Measurements from ENCODE around the gene ITGB3. TPM values are rescaled to one million over a fixed set of nuclear protein-coding genes. Genes with fewer than 3 reads are reported as not detected.

ITGB3 gene
- total and polyA plus RNA-seq, 2 of the 4 experiments (the other 2 are of a cell fraction), result 9.8 to 17.6 TPM

DNA sequence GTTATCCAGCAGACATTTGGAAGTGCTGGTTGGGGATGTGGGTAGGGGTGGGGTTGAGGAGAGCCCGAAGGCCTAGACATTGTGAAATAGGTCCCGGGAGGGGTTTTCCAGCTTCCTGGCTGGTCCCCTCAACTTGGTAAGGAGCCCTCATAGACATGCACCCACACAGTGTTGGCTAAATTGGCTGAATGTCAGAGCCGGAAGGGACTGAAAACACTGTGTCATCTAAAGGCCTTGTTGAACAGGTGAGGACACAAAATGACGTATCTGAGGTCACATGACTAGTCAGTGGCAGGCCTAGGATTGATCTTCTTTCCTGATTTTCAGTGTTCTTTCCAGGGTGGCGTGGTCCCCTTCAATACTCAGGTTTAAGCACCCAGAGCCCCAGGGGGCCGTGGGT lies 27.6 kb downstream of the ITGB3 start:
- CTCF ChIA-PET, result interaction anchor here (0.5 kb wide), 1 partner anchor 80 kb away, joined by 5 read pairs; no protein-coding TSS in a partner anchor
- H3K56ac ChIP-seq (ENCODE audit: extremely low read depth, insufficient read depth, low read length), result no peak overlapping the region
- H3K4me1 ChIP-seq (ENCODE audit: control insufficient read depth, insufficient read depth, low read length), result peaks cover 36% of the 10 kb centered on the region
- H3K9ac ChIP-seq (ENCODE audit: low read depth, low read length), result no peak overlapping the region
- peak overlapping the region; percentile 93 for H2BK5ac ChIP-seq (ENCODE audit: low read depth, low read length, poor library complexity, severe bottlenecking)
- dilution Hi-C loops (cut with HindIII; ENCODE audit: low sequenced_read_pairs, unreplicated experiment) (no loop called here), in situ Hi-C loops (cut with MboI; ENCODE audit: low sequenced_read_pairs) (no loop called here), intact Hi-C loops (cut with micrococcal nuclease) (no loop called here)
- H3K36me3 ChIP-seq (ENCODE audit: control insufficient read depth, insufficient read depth, low read length), result peaks cover 10% of the 10 kb centered on the region
- H4K8ac ChIP-seq (ENCODE audit: low read depth in 2 of 2, low read length in 2 of 2), result peak overlapping the region; percentile 86 to 90; a peak in 3 of 4 replicates
- H2AFZ ChIP-seq (replicated peaks; ENCODE audit: low read length, poor library complexity), result no peak overlapping the region
- peak overlapping the region; percentile 84 for H2AK5ac ChIP-seq (ENCODE audit: low read depth, low read length)
- peak overlapping the region; percentile 90 for H3K4ac ChIP-seq (ENCODE audit: low read depth, low read length)
- no peaks in the 10 kb centered on the region for H3K27me3 ChIP-seq (ENCODE audit: control insufficient read depth, insufficient read depth, low read length)
- H3K23ac ChIP-seq (ENCODE audit: low read depth, low read length), result peak overlapping the region; percentile 74; the same call in 1 of the 2 replicates
- H2BK20ac ChIP-seq (ENCODE audit: low read depth, low read length), result peak overlapping the region; percentile 85
- peak overlapping the region; percentile 19 for H4K5ac ChIP-seq (ENCODE audit: low read depth, low read length)
- H3K9me1 ChIP-seq (ENCODE audit: insufficient read depth, low read length), result peaks cover 34% of the 10 kb centered on the region
- ATAC-seq (ENCODE audit: low read depth) (no peak), DNase-seq (no peak)
- 67% methylated on average over 2 of the region's 6 CpGs; no CpG with 5 or more reads in 1 of the 2 experiments for WGBS, 2 experiments (ENCODE audit: extremely low coverage in 2 of 2, insufficient read length in 1 of 2)
- H3K4me3 ChIP-seq (ENCODE audit: insufficient read depth, low read depth, low read length), result no peak overlapping the region
- H3K14ac ChIP-seq (replicated peaks; ENCODE audit: low read depth, low read length), result peak overlapping the region; percentile 79
- H3K27ac ChIP-seq (ENCODE audit: insufficient read depth, low read length), result no peak overlapping the region
- H2AK9ac ChIP-seq (replicated peaks; ENCODE audit: low read depth, low read length, poor library complexity), result peak overlapping the region; percentile 37
- no peaks in the 10 kb centered on the region for H3K9me3 ChIP-seq (ENCODE audit: control insufficient read depth, insufficient read depth, low read length)
- TF ChIP-seq BHLHE40 (IDR thresholded peaks at IDR 0.05; ENCODE audit: low read depth, low read length), result no peak
- TF ChIP-seq, protein P1, sequence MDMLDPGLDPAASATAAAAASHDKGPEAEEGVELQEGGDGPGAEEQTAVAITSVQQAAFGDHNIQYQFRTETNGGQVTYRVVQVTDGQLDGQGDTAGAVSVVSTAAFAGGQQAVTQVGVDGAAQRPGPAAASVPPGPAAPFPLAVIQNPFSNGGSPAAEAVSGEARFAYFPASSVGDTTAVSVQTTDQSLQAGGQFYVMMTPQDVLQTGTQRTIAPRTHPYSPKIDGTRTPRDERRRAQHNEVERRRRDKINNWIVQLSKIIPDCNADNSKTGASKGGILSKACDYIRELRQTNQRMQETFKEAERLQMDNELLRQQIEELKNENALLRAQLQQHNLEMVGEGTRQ (IDR thresholded peaks at IDR 0.05; ENCODE audit: low read depth, low read length), result no peak
- TF ChIP-seq FOS (IDR thresholded peaks at IDR 0.05; ENCODE audit: low read depth, low read length), result no peak
- TF ChIP-seq RFX5 (IDR thresholded peaks at IDR 0.05; ENCODE audit: low read depth, low read length), result no peak
- H2BK120ac ChIP-seq (ENCODE audit: low read depth, low read length), result peak overlapping the region; percentile 98
- POLR2A ChIA-PET (ENCODE audit: unreplicated experiment), result no interaction called here
- H3K18ac ChIP-seq (ENCODE audit: low read depth, low read length), result peak overlapping the region; percentile 34
- no TSS peak for BruUV-seq (replicated peaks)
- peak overlapping the region; percentile 48 for H4K91ac ChIP-seq (ENCODE audit: insufficient read depth, low read depth, low read length)
- peaks cover 4 to 37% of the 10 kb centered on the region in 2 experiments; a peak in 3 of 4 replicates for H3K79me1 ChIP-seq (ENCODE audit: low read depth in 1 of 2, low read length in 2 of 2)
- peaks cover 6% of the 10 kb centered on the region; the same call in 1 of the 2 replicates for H4K20me1 ChIP-seq (ENCODE audit: insufficient read depth, low read length)
- H2BK15ac ChIP-seq (ENCODE audit: low read depth, low read length), result peak overlapping the region; percentile 89; the same call in 1 of the 3 replicates
- no peak overlapping the region for H3K4me2 ChIP-seq (ENCODE audit: low read depth, low read length)
